GM20000 (cell line): ENCODE results near the gene ARL10.

ENCODE experiments used
- DNase-seq: peaks from one replicate; pipeline ENCODE4 v3.0.0; 2012; ENCODE audit warnings: low spot score
- TF ChIP-seq, protein P1 (sequence below): IDR thresholded peaks from 2 replicates; pipeline ENCODE4 v1.5.1; 2012; ENCODE audit warnings: mild to moderate bottlenecking, control low read depth; ENCODE audit errors: extremely low read depth, missing control alignments

Gene ARL10

DNA sequence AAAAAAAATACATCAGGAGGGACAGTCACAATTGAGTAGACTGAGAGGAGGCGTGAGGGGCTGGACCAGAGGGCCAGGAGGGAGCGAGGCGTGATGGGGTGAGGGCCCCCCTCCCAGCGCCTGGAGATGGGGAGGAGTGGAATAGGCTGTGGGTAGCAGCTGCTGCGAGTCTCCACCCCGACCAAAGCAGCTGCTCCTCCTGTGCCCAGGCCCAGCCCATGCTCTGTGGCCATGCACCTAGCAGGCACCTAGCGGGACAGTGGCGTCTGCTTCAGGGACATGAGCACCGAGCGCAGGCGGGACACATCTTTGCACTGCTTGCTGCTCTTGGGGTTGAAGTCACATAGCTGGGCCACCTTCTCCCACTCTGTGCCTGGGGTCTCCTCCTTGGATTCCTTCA, 27.2 kb downstream of the ARL10 start:
- TF ChIP-seq, protein P1, sequence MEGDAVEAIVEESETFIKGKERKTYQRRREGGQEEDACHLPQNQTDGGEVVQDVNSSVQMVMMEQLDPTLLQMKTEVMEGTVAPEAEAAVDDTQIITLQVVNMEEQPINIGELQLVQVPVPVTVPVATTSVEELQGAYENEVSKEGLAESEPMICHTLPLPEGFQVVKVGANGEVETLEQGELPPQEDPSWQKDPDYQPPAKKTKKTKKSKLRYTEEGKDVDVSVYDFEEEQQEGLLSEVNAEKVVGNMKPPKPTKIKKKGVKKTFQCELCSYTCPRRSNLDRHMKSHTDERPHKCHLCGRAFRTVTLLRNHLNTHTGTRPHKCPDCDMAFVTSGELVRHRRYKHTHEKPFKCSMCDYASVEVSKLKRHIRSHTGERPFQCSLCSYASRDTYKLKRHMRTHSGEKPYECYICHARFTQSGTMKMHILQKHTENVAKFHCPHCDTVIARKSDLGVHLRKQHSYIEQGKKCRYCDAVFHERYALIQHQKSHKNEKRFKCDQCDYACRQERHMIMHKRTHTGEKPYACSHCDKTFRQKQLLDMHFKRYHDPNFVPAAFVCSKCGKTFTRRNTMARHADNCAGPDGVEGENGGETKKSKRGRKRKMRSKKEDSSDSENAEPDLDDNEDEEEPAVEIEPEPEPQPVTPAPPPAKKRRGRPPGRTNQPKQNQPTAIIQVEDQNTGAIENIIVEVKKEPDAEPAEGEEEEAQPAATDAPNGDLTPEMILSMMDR: no peak
- DNase-seq: no peak

DNA sequence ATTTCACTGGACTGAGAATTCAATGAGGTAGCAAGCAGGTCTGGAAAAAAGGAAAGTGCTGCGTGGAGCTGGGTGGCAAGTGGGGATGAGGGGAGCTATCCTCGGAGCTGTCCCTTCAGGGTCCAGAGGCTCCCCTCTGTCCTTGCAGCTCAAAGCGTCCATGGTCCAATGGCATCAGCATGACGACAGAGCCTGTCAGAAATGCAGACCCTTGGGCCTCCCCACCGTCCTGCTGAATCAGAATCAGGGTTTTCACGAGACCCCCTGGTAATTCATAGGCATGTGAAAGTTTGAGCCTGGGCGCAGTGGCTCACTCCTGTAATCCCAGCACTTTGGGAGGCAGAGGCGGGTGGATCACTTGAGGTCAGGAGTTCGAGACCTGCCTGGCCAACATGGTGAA, 28.8 kb downstream of the ARL10 start:
- DNase-seq: no peak
- TF ChIP-seq, protein P1: no peak

DNA sequence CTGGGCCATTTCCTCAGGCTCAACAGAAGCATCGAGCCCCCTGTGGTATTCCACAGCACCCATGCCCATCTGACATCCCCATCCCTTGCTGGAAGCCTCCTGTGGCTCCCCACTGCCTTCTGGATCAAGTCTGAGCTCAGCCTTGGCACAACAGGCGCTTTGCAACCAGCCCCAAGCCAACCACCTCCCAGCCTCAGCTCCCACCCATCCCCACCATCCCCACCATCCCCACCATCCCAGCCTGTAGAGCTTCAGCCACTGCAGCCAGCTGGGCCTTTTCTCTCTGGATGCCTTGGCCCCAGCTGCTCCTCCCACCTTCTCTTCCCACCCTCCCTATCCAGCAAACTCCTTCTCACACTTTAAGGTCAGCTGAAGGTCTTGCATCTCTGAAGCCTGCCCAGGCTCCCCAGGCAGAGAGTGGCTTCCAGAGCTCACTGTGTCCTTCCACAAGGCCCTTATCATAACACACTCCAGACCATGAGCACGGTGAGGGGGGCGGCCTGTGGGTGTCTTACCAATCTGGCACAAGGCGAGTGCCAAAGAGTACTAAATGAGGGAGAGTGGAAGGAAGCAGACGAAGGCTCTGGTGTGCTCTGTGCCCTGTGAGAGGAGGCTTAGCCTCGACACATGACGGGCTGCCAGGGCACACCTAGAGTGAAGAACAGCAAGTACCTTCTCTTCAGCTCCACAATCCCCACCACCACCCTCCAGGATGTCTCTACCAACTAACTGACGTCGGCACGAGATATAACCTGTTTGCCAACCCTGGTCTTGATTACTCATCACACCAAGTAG, 29.8 kb downstream of the ARL10 start:
- TF ChIP-seq, protein P1: no peak
- DNase-seq: no peak

DNA sequence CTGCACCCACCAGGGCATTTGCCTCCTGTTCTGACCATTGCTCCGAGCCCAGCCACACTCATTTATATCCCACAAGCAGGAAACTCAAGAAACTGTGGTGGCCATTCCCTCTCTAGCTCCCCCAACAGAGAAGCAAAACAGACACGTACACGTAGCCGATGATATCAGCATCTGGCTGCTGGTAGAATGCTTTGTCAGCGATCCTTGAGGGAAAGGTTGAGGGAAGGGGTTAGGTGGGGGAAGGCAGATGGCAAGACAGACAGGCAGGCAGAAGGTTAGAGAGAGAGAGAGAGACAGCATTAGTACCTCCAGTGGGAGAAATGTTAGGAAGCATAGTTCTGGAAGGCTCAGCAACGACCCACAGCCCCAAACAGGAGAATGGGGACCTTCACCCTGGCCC, 31.0 kb downstream of the ARL10 start:
- DNase-seq: no peak

DNA sequence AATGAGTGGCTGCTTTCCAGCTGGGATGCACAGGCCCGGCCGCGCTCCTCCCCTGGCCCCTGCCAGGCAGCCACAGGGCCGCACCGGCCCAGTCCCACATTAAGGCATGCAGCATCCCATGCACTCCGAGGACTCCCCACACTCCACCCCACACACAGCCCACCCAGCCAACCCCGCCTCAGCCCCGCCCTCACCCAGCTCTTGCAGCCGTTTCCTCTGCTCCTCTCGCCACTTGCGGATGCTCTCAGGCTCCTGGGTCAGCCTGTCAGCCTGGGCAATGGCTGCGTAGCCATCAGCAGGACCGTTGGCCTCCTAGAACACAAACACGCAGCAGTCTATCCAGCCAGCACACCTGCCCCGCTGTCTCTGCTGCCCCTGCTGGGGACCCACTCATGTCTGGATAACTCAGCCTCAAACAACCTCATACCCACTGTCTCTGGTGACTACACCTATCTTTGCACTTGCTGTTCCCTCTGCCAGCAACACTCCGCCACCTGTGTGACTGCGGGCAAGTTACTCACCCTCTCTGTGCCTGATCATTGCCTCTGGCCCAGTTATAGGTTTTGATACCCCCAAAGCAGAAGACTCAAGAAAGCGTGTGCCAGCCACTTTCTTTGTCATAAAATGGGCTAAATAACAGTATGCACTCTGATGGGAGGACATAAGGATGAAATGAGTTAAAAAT, 32.6 kb downstream of the ARL10 start:
- TF ChIP-seq, protein P1: no peak
- DNase-seq: no peak

More for the DNA sequence above, 31.0 kb downstream of the ARL10 start:
- TF ChIP-seq, protein P1: no peak

DNA sequence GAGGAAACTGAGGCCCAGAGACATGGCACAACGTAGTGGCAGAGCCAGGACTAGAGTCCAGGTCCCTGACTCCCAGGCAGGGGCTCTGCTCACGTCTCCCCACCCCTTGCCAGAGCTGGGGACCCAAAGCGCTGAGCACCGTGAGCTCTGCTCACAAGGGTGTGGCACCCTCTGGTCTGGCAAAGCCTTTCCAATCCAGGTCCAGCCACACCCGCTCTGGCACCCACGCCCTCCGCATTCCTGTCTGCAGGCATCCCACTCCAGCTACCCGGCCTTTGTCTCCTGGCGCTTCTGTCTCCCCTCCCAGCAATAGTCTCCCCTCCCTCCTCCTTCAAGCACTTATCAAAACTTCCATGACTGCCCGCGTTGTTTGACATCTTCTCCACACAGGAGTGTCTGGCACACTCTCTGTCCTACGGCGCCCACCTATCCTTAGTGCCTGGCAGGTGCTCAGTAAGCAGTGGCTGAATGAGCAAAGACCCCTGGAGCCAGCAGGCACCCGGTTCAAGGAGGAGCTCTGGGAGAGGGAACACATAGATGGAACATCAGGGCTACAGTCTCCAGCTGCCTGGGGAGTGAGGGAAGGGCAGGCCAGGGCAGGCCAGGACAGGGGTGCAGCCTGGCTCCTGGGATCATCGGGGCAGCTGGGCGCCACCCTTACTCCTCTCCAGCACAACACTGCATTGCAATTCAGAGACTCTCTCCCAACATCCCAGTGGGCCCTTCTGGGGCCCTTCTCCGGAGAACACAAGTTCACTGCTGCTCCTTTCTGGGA, 35.3 kb downstream of the ARL10 start:
- no peak for DNase-seq
- TF ChIP-seq, protein P1: no peak
